GM06990 (cell line): Measurements from ENCODE around the gene CFAP206.

Source experiments
- DNase-seq: peaks from one replicate; pipeline ENCODE4 v3.0.0-alpha.2; 2011; ENCODE audit not compliant: insufficient read length; ENCODE audit errors: extremely low read depth
- H3K27me3 ChIP-seq: replicated peaks from 2 replicates; pipeline ENCODE4 v1.6.0; 2011; ENCODE audit warnings: low read length; ENCODE audit not compliant: control insufficient read depth, insufficient read depth
- H3K36me3 ChIP-seq: 2 replicates; pipeline ENCODE4 v1.5.1; 2011; ENCODE audit warnings: low read length; ENCODE audit not compliant: control insufficient read depth, insufficient read depth
- H3K4me3 ChIP-seq: replicated peaks from 2 replicates; pipeline ENCODE4 v1.5.1; 2011; ENCODE audit warnings: low read depth, mild to moderate bottlenecking, control low read depth, low read length
- TF ChIP-seq, protein P1 (sequence below): IDR thresholded peaks from 2 replicates; pipeline ENCODE4 v1.5.1; 2011; ENCODE audit warnings: low read length, control low read depth, mild to moderate bottlenecking, inconsistent platforms; ENCODE audit not compliant: insufficient read depth, poor library complexity, severe bottlenecking

The CFAP206 gene

DNA sequence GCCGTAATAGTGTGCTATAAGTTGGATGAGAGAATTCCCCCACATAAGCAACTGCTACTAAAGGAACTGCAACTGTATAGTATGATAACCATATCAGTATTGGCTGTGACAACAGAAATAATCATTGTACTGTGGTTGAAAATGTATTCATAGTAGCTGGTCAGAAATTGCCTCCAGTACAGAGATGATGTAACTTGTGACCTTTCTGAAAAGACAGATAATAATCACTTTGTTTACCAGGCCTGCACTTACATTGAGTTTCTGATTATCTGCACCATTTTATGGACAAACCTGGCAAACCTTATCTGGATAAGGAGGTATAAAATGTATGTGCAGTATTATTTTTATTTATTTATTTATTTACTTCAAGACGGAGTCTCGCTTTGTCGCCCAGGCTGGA lies 19.0 kb downstream of the CFAP206 start:
- Histone ChIP-seq H3K36me3 (no peaks in the 10 kb centered on the region), H3K4me3 (no peak overlapping the region), H3K27me3 (no peaks in the 10 kb centered on the region)
- TF ChIP-seq, protein P1, sequence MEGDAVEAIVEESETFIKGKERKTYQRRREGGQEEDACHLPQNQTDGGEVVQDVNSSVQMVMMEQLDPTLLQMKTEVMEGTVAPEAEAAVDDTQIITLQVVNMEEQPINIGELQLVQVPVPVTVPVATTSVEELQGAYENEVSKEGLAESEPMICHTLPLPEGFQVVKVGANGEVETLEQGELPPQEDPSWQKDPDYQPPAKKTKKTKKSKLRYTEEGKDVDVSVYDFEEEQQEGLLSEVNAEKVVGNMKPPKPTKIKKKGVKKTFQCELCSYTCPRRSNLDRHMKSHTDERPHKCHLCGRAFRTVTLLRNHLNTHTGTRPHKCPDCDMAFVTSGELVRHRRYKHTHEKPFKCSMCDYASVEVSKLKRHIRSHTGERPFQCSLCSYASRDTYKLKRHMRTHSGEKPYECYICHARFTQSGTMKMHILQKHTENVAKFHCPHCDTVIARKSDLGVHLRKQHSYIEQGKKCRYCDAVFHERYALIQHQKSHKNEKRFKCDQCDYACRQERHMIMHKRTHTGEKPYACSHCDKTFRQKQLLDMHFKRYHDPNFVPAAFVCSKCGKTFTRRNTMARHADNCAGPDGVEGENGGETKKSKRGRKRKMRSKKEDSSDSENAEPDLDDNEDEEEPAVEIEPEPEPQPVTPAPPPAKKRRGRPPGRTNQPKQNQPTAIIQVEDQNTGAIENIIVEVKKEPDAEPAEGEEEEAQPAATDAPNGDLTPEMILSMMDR, result no peak
- no peak for DNase-seq

DNA sequence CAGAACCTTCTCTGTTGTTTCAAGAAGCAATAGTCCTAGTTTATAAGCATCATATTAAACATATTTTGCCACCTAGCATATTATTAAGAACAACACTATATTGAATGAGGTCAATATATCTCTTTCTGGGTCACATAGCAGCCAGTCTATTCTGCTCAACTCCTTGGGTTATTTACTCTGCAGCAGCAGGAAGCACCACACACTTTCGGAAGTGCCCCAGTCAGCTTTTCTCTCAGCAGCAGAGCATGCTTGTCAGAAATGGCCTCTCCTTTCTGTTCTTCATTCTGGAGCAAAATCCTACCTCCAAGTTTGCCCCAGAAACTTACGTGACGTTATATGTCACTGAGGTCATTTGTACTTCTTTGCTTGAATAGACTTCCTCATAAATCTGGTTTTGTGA lies 22.7 kb downstream of the CFAP206 start:
- H3K36me3 ChIP-seq, result no peaks in the 10 kb centered on the region
- no peaks in the 10 kb centered on the region for H3K27me3 ChIP-seq
- TF ChIP-seq, protein P1, result no peak
- no peak overlapping the region for H3K4me3 ChIP-seq
- no peak for DNase-seq

- no peak for DNase-seq
- TF ChIP-seq, protein P1, result no peak
Measured at GRCh38 chr6:87431263-87431662, 23.5 kb downstream of the CFAP206 start.

DNA sequence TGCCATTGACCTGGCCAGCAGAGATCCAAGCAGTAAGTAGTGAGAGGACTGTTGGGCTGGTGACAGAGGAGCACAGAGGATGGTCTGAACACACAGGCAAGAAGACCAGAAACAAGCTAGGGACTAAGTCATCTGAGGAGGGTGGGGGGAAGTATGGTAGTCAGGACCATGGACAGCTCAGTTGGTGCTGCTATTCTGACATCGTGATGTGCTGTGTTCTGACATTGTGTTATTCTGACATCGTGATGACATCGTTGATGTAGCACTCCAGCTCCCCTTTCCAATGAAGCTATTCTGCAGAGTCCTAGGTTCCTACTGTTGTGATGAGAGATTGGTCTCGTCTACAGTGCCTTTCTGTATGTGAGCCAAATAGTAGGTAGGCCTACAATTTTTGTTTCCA lies 28.7 kb downstream of the CFAP206 start:
- DNase-seq, result no peak
- H3K36me3 ChIP-seq, result no peaks in the 10 kb centered on the region
- H3K27me3 ChIP-seq, result no peaks in the 10 kb centered on the region
- TF ChIP-seq, protein P1, result no peak
- H3K4me3 ChIP-seq, result no peak overlapping the region

More at GRCh38 chr6:87431263-87431662, 23.5 kb downstream of the CFAP206 start:
- no peak overlapping the region for H3K4me3 ChIP-seq
- H3K27me3 ChIP-seq, result no peaks in the 10 kb centered on the region
- no peaks in the 10 kb centered on the region for H3K36me3 ChIP-seq

GRCh38 chr6:87441711-87442110 lies 33.9 kb downstream of the CFAP206 start:
- DNase-seq, result no peak
- TF ChIP-seq, protein P1, result no peak
- H3K27me3 ChIP-seq, result no peaks in the 10 kb centered on the region
- H3K36me3 ChIP-seq, result no peaks in the 10 kb centered on the region
- H3K4me3 ChIP-seq, result no peak overlapping the region

GRCh38 chr6:87444362-87444761 lies 36.6 kb downstream of the CFAP206 start:
- Histone ChIP-seq H3K36me3 (no peaks in the 10 kb centered on the region), H3K27me3 (no peaks in the 10 kb centered on the region), H3K4me3 (no peak overlapping the region)
- TF ChIP-seq, protein P1, result no peak
- DNase-seq, result no peak
